Transverse colon (tissue), 4 donors: ENCODE measurements around the gene ROPN1. TPM values are rescaled to one million over a fixed set of nuclear protein-coding genes. Genes with fewer than 3 reads are reported as not detected.
"Not testable (repeated sequence)": the region's sequence is repeated elsewhere in the genome, so short reads cannot be mapped to it uniquely, and the experiment has no call there.

Experiments used
- DNase-seq: peaks from one replicate; pipeline ENCODE4 v3.0.0-alpha.2; 2019
- H3K27ac ChIP-seq, 4 donors: fragments of 200-600 bp; sonication (generic); 2 replicates each; pipeline ENCODE4 v1.5.1; 2016 to 2018; ENCODE audit warnings: inconsistent platforms in 4 of 4
- H3K27me3 ChIP-seq: fragments of 200-600 bp; sonication (generic); 2 replicates; pipeline ENCODE4 v1.5.1; 2017; ENCODE audit warnings: inconsistent platforms
- H3K36me3 ChIP-seq, 4 donors: fragments of 200-600 bp; sonication (generic); 2 replicates each; pipeline ENCODE4 v1.5.1; 2017 to 2019; ENCODE audit warnings: inconsistent platforms in 4 of 4
- H3K4me1 ChIP-seq, 4 donors: fragments of 200-600 bp; sonication (generic); 2 replicates each; pipeline ENCODE4 v1.5.1; 2017 to 2020; ENCODE audit warnings: inconsistent platforms in 4 of 4
- H3K4me3 ChIP-seq, 4 donors: fragments of 200-600 bp; sonication (generic); 1 replicate in 1 of 4; 2 replicates in 3 of 4; pipeline versions ENCODE4 v1.5.1 to v1.6.1; 2017 to 2019; ENCODE audit warnings: inconsistent platforms in 4 of 4
- H3K9me3 ChIP-seq, 2 donors: fragments of 200-600 bp; sonication (generic); 2 replicates each; pipeline ENCODE4 v1.5.1; 2017 to 2019; ENCODE audit warnings: inconsistent platforms in 2 of 2
- CTCF ChIP-seq, 5 experiments: fragments of 200-600 bp in 3 of 5; fragments of 450-650 bp in 2 of 5; sonication (generic) in 3 of 5; IDR thresholded peaks; 1 replicate in 2 of 5; 2 replicates in 3 of 5; pipeline ENCODE4 v1.5.1; 2016 to 2017; ENCODE audit warnings: antibody characterized with exemption in 5 of 5, inconsistent platforms in 3 of 5, mild to moderate bottlenecking in 2 of 5, moderate library complexity in 1 of 5
- EP300 ChIP-seq: sonication (generic); formaldehyde crosslinking; IDR thresholded peaks from one replicate; pipeline ENCODE4 v1.6.1; 2017; ENCODE audit warnings: antibody characterized with exemption, low read depth
- POLR2A ChIP-seq: fragments of 450-650 bp; IDR thresholded peaks from one replicate; pipeline ENCODE4 v1.6.1; 2016; ENCODE audit warnings: antibody characterized with exemption, mild to moderate bottlenecking, moderate library complexity
- POLR2AphosphoS5 ChIP-seq, 3 donors: sonication (generic); formaldehyde crosslinking; IDR thresholded peaks; one replicate each; pipeline ENCODE4 v1.6.1; 2016; ENCODE audit warnings: antibody characterized with exemption in 3 of 3
- WGBS, 2 donors: methylation state at CpG; one replicate each; pipeline ENCODE4 v1.1.5; 2018; ENCODE audit warnings: low coverage in 1 of 2; 5-methylcytosine and 5-hydroxymethylcytosine counted together
- in situ Hi-C, 4 donors: fragments of 200-750 bp; cut with MboI; loops; one replicate each; pipeline versions ENCODE4 v1.15.0 to v1.15.1; 2017; ENCODE audit warnings: low sequenced_read_pairs in 3 of 4, low pct_ligation_motif_present in 1 of 4, low pct_unique_long_range_greater_than_20kb in 1 of 4
- intact Hi-C: fragments of 100-400 bp; cut with DNase I; formaldehyde crosslinking; loops from one replicate; pipeline ENCODE4 v1.15.1; 2023; ENCODE audit warnings: low total_unique reads
- total RNA-seq, 4 donors: library from RNA; depleted of rRNA; stranded (reverse); fragments of >200 nt; gene quantifications; one replicate each; pipeline ENCODE4 v1.1.0, GENCODE V29; 2016

The ROPN1 gene
- total RNA-seq, 4 donors from 2014 or later, result 1.9 to 3.4 (median 3.0) TPM; not detected in 1

GRCh38 chr3:124016483-124016882 lies 24.6 kb upstream of the ROPN1 start:
- not testable (repeated sequence) for H3K9me3 ChIP-seq, H3K4me1 ChIP-seq, H3K36me3 ChIP-seq, H3K4me3 ChIP-seq, H3K27ac ChIP-seq, H3K27me3 ChIP-seq
- in situ Hi-C loops (loop anchor here in 2 of 4 donors (5.0 to 25.0 kb wide), 3 partner anchors 66 to 448 kb away; no protein-coding TSS in a partner anchor), intact Hi-C loops (loop anchor here (5.0 to 10.0 kb wide), 3 partner anchors 61 to 448 kb away; no protein-coding TSS in a partner anchor)
- peak; percentile 37 for DNase-seq
- TF ChIP-seq CTCF (IDR thresholded peaks at IDR 0.05), result peak; percentile 45 to 70 (median 51)
- 26% methylated on average over 4 of the region's 4 CpGs; no CpG with 5 or more reads in 1 of the 2 donors for WGBS, 2 donors

GRCh38 chr3:124014366-124014942 lies 22.5 kb upstream of the ROPN1 start:
- H3K27me3 ChIP-seq, result no peaks in the 10 kb centered on the region
- H3K9me3 ChIP-seq, result no peaks in the 10 kb centered on the region
- DNase-seq, result no peak
- H3K4me3 ChIP-seq, result no peak overlapping the region
- TF ChIP-seq POLR2AphosphoS5 (IDR thresholded peaks at IDR 0.05), result no peak
- TF ChIP-seq POLR2A, result no peak
- TF ChIP-seq EP300, result no peak
- intact Hi-C loops, result loop anchor here (10.0 kb wide), 1 partner anchor 450 kb away; no protein-coding TSS in a partner anchor
- 68 to 72% methylated on average over 2 to 3 of the region's 3 CpGs for WGBS, 2 donors
- in situ Hi-C loops, result loop anchor here in 2 of 4 donors (10.0 to 25.0 kb wide), 2 partner anchors 273 to 450 kb away; no protein-coding TSS in a partner anchor
- no peaks in the 10 kb centered on the region for H3K4me1 ChIP-seq
- no peak overlapping the region for H3K27ac ChIP-seq
- no peaks in the 10 kb centered on the region for H3K36me3 ChIP-seq

- in situ Hi-C loops, result loop anchor here in 1 of 4 donors (25.0 kb wide), 1 partner anchor 279 kb away; no protein-coding TSS in a partner anchor
- DNase-seq, H3K27me3 ChIP-seq, H3K27ac ChIP-seq, H3K4me3 ChIP-seq, H3K9me3 ChIP-seq, intact Hi-C loops, H3K36me3 ChIP-seq, H3K4me1 ChIP-seq: not testable (repeated sequence)
- WGBS, 2 donors, result 92 to 94% methylated on average over 1 of the region's 1 CpG
These were observed 16.4 kb upstream of the ROPN1 start for GRCh38 chr3:124008321-124008720.

- Histone ChIP-seq H3K4me3 (no peak overlapping the region), H3K27me3 (no peaks in the 10 kb centered on the region), H3K9me3 (no peaks in the 10 kb centered on the region), H3K4me1 (peaks cover 0 to 3% (median 0%) of the 10 kb centered on the region in 4 donors), H3K36me3 (no peaks in the 10 kb centered on the region), H3K27ac (no peak overlapping the region)
- in situ Hi-C loops (loop anchor here in 1 of 4 donors (25.0 kb wide), 1 partner anchor 280 kb away; no protein-coding TSS in a partner anchor), intact Hi-C loops (no loop called here)
- 50 to 57% methylated on average over 2 to 4 of the region's 4 CpGs for WGBS, 2 donors
- no peak for DNase-seq
- no peak for TF ChIP-seq POLR2A
- TF ChIP-seq POLR2AphosphoS5 (IDR thresholded peaks at IDR 0.05), result no peak
- TF ChIP-seq CTCF (IDR thresholded peaks at IDR 0.05), result no peak
- no peak for TF ChIP-seq EP300
These were observed 15.3 kb upstream of the ROPN1 start for GRCh38 chr3:124007186-124007585.

- WGBS, 2 donors, result 41 to 75% methylated on average over 2 of the region's 2 CpGs
- H3K27me3 ChIP-seq, H3K4me1 ChIP-seq, DNase-seq, H3K27ac ChIP-seq, H3K9me3 ChIP-seq, H3K36me3 ChIP-seq, H3K4me3 ChIP-seq, intact Hi-C loops: not testable (repeated sequence)
- in situ Hi-C loops, result loop anchor here in 1 of 4 donors (25.0 kb wide), 1 partner anchor 285 kb away; no protein-coding TSS in a partner anchor
These were observed 10.6 kb upstream of the ROPN1 start for GRCh38 chr3:124002405-124003079.

- in situ Hi-C loops, result loop anchor here in 1 of 4 donors (25.0 kb wide), 1 partner anchor 286 kb away; no protein-coding TSS in a partner anchor
- DNase-seq, H3K4me3 ChIP-seq, intact Hi-C loops, H3K27me3 ChIP-seq, H3K4me1 ChIP-seq, H3K27ac ChIP-seq, H3K9me3 ChIP-seq, H3K36me3 ChIP-seq: not testable (repeated sequence)
- 69 to 88% methylated on average over 5 to 6 of the region's 6 CpGs for WGBS, 2 donors
These were observed 9.4 kb upstream of the ROPN1 start for GRCh38 chr3:124001366-124001765.
